Stimulated activated memory B cell treated with anti-CD40 and anti-IgM and Interleukin-4, amounts not matched to agents 10 μg/mL and 1 μg/mL and 100 μg/mL, for 72 hours (primary cell): ENCODE measurements around the gene ZNF559.
A peak's percentile ranks its signal among the peaks of the same experiment; 100 is the strongest.
"Not testable (repeated sequence)": the region's sequence is repeated elsewhere in the genome, so short reads cannot be mapped to it uniquely, and the experiment has no call there.

Experiments
- ATAC-seq: fragments of 150-1000 bp; cut with Tn5 transposase; 2 replicates; pipeline ENCODE4 v1.10.0; 2021
- H3K27ac Mint-ChIP-seq: one replicate; pipeline ENCODE4 v1.8.0; 2022; ENCODE audit warnings: mild to moderate bottlenecking, mixed read lengths
- H3K27me3 Mint-ChIP-seq: one replicate; pipeline ENCODE4 v1.8.0; 2022; ENCODE audit warnings: mixed read lengths
- H3K36me3 Mint-ChIP-seq: one replicate; pipeline ENCODE4 v1.8.0; 2022; ENCODE audit warnings: mixed read lengths
- H3K4me1 Mint-ChIP-seq: one replicate; pipeline ENCODE4 v1.8.0; 2022; ENCODE audit warnings: mixed read lengths
- H3K4me3 Mint-ChIP-seq: one replicate; pipeline ENCODE4 v1.8.0; 2022; ENCODE audit warnings: mild to moderate bottlenecking, moderate library complexity, mixed read lengths
- H3K9me3 Mint-ChIP-seq: one replicate; pipeline ENCODE4 v1.8.0; 2022; ENCODE audit warnings: mixed read lengths

The ZNF559 gene

DNA sequence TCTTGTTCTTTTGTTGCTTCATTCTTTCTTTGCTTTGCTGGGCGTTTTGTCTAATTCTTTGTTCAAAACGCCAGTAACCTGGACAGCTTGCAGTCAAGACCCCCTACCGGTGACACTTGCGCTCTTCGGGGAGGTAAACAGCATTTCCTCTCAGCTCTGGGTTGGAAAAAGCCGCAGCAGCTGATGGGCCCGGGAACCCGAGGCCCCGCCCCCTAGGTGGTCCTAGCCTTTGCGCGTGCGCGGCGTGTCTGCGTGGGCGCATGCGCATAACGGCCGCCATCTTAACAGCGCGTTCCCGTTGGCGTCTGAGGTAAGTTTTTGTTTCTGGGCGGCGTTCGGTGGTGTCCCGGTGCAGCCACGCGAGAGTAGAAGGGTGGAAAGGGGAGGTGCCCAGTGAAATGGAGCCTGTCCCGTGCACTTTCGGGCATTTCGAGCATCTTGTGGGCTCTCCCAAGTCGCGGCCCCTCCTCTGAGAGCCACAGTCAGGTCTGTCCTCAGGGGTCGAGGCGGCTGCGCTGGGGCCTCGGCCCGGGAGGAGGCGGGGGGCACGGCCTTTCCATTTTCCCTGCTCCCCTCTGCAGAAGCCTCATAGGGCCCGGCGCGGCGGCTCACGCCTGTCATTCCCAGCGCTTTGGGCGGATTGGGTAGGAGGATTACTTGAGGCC is at the start of gene ZNF559:
Gene ZNF559, plus strand, starts transcription at position 261 of the 665 bp plus-strand sequence. CDS start 14,371 bp downstream, outside the sequence.
- peaks cover 36% of the 10 kb centered on the region for H3K36me3 Mint-ChIP-seq

DNA sequence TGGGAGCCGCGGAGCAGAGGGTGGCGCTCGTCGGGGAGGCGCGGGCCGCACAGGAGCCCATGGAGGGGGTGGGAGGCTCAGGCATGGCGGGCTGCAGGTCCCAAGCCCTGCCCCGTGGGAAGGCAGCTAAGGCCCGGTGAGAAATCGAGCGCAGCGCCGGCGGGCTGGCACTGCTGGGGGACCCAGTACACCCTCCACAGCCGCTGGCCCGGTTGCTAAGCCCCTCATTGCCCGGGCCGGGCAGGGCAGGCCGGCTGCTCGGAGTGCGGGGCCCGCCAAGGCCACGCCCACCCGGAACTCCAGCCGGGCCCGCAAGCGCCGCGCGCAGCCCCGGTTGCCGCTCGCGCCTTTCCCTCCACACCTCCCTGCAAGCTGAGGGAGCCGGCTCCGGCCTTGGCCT is 40.5 kb upstream of the ZNF559 start:
- H3K4me1 Mint-ChIP-seq, H3K27ac Mint-ChIP-seq, H3K36me3 Mint-ChIP-seq, ATAC-seq: not testable (repeated sequence)
- peak overlapping the region; percentile 61 for H3K4me3 Mint-ChIP-seq
- peaks cover 32% of the 10 kb centered on the region for H3K9me3 Mint-ChIP-seq
- H3K27me3 Mint-ChIP-seq: peaks cover 18% of the 10 kb centered on the region

More for the DNA sequence above, at the start of gene ZNF559:
- Mint-ChIP-seq H3K27ac (peak within 1 kb of the TSS; percentile 91), H3K9me3 (peaks cover 13% of the 10 kb centered on the region), H3K27me3 (no peaks in the 10 kb centered on the region), H3K4me1 (peaks cover 19% of the 10 kb centered on the region), H3K4me3 (peak within 1 kb of the TSS; percentile 91)
- ATAC-seq: peak; percentile 99

DNA sequence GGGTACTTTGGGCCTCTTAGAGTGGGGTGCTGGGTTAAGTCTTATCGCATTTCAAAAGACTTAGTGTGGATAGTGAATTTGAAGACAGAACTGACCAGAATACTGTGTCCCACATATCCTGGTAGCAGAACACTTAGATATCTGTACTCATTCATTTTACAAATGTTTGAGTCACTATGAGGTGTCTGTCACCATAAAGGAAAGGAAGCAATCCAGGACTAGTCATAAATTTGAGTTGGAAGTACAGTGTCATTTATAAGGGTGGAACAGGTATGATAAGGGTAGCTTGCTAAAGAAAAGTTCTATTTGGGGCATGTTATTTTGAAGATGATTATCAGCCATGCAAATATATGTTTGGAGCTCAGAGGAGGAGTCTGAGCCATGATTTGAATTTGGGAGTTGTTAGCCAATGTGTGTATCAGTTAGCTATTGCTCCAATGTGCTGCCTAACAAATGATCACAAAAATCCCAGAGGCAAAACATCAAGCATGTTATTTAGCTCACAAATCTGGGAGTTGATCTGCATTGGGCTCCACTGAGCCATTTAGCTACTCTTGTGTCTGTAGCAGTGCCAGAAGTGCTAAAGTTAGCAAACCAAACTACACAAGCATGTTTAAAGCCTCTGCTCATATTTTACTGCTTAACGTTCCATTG is 34.6 kb upstream of the ZNF559 start:
- H3K27me3 Mint-ChIP-seq: no peaks in the 10 kb centered on the region
- peaks cover 24% of the 10 kb centered on the region for H3K9me3 Mint-ChIP-seq
- H3K36me3 Mint-ChIP-seq: peaks cover 56% of the 10 kb centered on the region
- no peak for ATAC-seq
- no peak overlapping the region for H3K4me3 Mint-ChIP-seq
- H3K4me1 Mint-ChIP-seq: no peaks in the 10 kb centered on the region
- no peak overlapping the region for H3K27ac Mint-ChIP-seq

DNA sequence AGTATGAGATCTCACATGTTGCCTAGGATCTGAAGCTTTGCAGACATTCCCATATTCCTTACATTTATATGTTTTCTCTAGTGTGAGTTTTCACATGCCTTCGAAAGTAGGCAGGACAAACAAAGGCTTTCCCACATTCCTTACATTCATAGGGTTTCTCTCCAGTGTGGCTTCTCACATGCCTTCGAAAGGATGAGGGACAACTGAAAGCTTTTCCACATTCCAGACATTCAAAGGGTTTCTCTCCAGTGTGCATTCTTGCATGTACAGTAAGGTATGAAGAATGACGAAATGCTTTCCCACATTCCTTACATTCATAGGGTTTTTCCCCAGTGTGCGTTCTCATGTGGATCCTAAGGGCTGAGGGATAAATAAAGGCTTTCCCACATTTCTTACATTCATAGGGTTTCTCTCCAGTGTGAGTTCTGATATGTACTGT is 28.5 kb upstream of the ZNF559 start:
- no peaks in the 10 kb centered on the region for H3K27me3 Mint-ChIP-seq
- no peaks in the 10 kb centered on the region for H3K4me1 Mint-ChIP-seq
- no peak overlapping the region for H3K27ac Mint-ChIP-seq
- no peak for ATAC-seq
- no peak overlapping the region for H3K4me3 Mint-ChIP-seq
- H3K36me3 Mint-ChIP-seq: peaks cover 94% of the 10 kb centered on the region
- H3K9me3 Mint-ChIP-seq: peaks cover 35% of the 10 kb centered on the region

DNA sequence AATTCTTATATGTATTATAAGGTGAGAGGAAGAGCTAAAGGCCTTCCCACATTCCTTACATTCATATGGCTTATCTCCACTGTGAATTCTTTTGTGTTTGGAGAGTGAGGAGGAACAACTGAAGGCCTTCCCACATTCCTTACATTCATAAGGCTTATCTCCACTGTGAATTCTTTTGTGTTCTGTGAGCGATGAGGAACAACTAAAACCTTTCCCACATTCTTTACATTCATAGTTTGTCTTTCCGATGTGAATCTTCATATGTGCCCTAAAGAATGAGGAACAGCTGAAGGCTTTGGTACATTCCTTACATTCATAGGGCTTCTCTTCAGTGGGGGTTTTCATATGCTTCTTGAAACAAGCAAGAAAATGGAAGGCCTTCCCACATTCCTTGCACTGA is 27.6 kb upstream of the ZNF559 start:
- H3K27me3 Mint-ChIP-seq: no peaks in the 10 kb centered on the region
- H3K36me3 Mint-ChIP-seq: peaks cover 98% of the 10 kb centered on the region
- ATAC-seq: no peak
- H3K4me3 Mint-ChIP-seq: no peak overlapping the region
- H3K9me3 Mint-ChIP-seq: peaks cover 42% of the 10 kb centered on the region
- no peak overlapping the region for H3K27ac Mint-ChIP-seq
- H3K4me1 Mint-ChIP-seq: no peaks in the 10 kb centered on the region

DNA sequence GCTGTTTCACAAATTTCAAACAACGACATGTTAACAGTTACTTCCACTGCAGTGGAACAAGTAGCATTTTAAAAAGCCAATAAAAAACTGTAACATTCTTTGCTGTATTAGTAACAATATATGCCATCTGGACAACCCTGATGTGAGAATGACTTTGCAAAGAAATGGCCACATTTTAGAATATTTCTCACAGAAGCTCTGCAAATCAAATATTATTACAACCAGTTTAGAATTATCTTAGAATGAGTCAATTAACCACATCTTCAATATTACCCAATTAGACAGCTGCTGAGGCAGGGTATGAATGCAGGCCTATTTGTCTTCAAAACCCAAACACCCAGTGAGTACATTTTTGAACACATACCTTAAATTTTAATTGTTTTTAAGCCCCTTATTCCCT is 17.5 kb upstream of the ZNF559 start:
- no peak for ATAC-seq
- H3K36me3 Mint-ChIP-seq: peaks cover 50% of the 10 kb centered on the region
- H3K27me3 Mint-ChIP-seq: no peaks in the 10 kb centered on the region
- peaks cover 11% of the 10 kb centered on the region for H3K4me1 Mint-ChIP-seq
- H3K9me3 Mint-ChIP-seq: peaks cover 10% of the 10 kb centered on the region
- no peak overlapping the region for H3K4me3 Mint-ChIP-seq
- no peak overlapping the region for H3K27ac Mint-ChIP-seq

DNA sequence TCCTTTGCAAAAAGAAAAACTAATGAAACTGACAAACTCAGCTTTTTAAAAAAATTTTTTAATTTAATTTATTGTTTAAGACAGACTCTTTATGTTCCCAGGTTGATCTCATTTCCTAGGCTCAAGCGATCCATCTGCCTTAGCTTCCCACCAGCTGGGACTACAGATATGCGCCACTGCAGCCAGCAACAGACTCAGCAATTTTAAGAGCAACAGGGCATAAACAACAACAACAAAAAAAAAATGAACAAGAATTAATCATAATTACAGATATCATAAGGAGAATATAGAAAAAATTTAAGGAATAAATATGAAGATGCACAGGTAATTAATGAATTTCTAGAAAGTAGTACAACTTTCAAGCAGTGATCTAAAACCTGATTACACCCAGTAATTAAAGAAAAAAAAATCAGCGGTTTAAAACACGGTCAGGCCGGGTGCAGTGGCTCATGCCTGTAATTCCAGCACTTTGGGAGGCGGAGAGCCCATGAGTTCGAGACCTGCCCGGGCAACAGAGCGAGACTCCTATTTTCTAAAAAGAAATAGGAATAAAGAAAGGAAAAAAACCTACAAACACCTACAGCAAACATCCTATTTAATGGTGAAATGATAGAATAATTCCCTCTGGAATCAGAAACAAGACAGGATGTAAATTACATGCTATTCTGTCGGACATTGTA is 15.7 kb upstream of the ZNF559 start:
- ATAC-seq: no peak
- H3K9me3 Mint-ChIP-seq: peaks cover 10% of the 10 kb centered on the region
- H3K27ac Mint-ChIP-seq: peak overlapping the region; percentile 80
- H3K4me1 Mint-ChIP-seq: peaks cover 11% of the 10 kb centered on the region
- no peaks in the 10 kb centered on the region for H3K27me3 Mint-ChIP-seq
- peaks cover 32% of the 10 kb centered on the region for H3K36me3 Mint-ChIP-seq
- peak overlapping the region; percentile 81 for H3K4me3 Mint-ChIP-seq

DNA sequence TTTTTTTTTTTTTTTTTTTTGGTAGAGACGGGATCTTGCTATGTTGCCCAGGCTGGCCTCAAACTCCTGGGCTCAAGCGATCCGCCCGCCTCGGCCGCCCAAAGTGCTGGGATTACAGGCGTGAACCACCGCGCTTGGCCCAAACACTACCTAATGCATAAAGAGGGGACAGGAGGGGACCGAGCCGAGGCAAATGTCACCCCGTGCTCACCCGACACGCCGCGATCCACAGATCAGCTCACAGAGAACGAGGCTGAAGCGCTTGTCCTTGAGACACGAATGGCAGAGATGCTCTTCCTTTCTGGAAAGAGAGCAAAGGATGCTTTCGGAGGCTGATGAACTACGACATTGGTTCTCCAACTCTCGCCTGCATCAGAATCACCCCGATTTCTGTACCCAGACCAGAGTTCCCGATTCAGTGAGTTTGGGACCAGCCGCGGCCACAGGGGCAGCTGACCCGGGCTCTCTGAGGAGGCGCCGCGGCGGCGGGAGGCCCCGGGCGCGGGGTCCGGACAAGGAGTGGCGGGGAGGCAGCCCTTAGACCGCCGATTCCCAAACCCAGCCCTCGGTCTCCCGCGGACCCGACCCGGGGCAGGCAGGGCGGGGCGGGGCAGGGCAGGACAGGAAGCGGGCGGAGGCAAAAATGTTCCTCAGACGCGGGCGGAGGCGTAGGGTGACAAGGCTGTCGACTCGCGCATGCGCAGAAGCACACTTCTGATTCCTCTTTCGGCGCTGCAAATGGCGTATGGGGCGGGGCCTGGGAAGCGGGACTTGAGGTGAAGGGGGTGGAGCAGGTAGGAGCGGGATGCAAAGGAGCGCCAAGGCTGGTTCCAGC is 14.6 kb upstream of the ZNF559 start, which contains the start of gene ZNF699:
Gene ZNF699, minus strand, starts transcription at position 700 of the 835 bp plus-strand sequence. CDS start 4,719 bp downstream, outside the sequence.
- H3K27ac Mint-ChIP-seq: peak within 1 kb of the TSS; percentile 80
- peak; percentile 97 for ATAC-seq
- H3K27me3 Mint-ChIP-seq: no peaks in the 10 kb centered on the region
- peaks cover 21% of the 10 kb centered on the region for H3K36me3 Mint-ChIP-seq
- H3K4me1 Mint-ChIP-seq: peaks cover 11% of the 10 kb centered on the region
- H3K4me3 Mint-ChIP-seq: peak within 1 kb of the TSS; percentile 81
- peaks cover 10% of the 10 kb centered on the region for H3K9me3 Mint-ChIP-seq

DNA sequence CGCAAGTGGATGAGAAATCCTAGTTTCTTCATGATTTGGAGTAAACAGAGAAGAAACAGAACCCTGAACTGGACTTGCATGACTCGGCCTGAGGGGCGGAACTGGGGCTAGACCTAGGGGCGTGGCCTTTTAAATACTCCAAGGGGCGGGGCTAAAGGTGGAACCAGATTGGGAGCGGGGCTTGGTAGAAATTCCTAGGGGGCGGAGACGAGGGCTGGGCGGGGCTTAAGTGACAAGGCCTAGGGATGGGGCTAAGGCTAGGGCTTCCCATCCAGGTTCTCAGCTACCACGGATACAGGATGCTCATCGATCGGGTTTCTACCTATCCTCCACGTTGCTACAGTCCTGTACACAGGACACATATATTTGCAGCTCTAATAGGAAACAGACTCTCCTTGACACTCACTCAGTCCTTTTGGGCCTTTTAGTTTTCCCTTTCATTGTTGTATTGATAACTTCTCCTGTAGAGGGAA is 14.0 kb upstream of the ZNF559 start:
- ATAC-seq: peak; percentile 87
- H3K27ac Mint-ChIP-seq: peak overlapping the region; percentile 80
- H3K36me3 Mint-ChIP-seq: peaks cover 16% of the 10 kb centered on the region
- H3K27me3 Mint-ChIP-seq: no peaks in the 10 kb centered on the region
- H3K4me3 Mint-ChIP-seq: peak overlapping the region; percentile 81
- peaks cover 10% of the 10 kb centered on the region for H3K9me3 Mint-ChIP-seq
- peaks cover 11% of the 10 kb centered on the region for H3K4me1 Mint-ChIP-seq

DNA sequence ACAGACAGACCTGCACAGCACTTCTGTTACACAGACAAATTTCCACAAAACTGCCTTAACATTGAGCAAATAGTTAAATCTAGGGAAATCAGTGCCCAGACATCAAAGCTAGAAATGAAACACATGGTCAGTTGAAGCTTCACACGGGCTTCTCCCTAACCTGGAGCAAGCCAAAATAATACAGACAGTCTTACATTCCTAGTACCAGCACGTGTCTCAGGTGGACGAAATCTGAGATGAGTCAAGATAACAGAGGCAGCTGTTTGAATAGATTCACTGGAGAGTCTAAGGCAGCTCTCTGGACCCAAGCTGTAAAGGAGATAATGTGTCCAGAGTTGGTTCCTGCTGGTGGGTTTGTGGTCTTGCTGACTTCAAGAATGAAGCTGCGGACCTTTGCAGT is 10.2 kb upstream of the ZNF559 start:
- no peak for ATAC-seq
- Mint-ChIP-seq H3K27ac (no peak overlapping the region), H3K36me3 (peaks cover 13% of the 10 kb centered on the region), H3K27me3 (no peaks in the 10 kb centered on the region), H3K9me3 (peaks cover 22% of the 10 kb centered on the region), H3K4me1 (peaks cover 1% of the 10 kb centered on the region), H3K4me3 (no peak overlapping the region)

DNA sequence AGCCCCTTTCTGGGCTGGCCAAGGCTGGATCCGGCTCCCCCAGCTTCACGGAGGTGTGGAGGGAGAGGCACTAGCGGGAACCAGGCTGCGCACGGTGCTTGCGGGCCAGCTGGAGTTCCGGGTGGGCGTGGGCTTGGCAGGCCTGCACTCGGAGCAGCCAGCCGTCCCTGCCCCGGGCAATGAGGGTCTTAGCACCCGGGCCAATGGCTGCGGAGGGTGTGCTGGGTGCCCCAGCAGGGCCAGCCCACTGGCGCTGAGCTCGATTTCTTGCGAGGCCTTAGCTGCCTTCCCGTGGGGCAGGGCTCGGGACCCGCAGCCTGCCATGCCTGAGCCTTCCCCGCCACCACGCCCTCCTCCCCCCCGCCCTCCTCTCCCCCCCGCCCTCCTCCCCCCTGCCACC is 2.6 kb upstream of the ZNF559 start:
- H3K4me3 Mint-ChIP-seq: no peak overlapping the region
- H3K36me3 Mint-ChIP-seq: peaks cover 15% of the 10 kb centered on the region
- no peaks in the 10 kb centered on the region for H3K27me3 Mint-ChIP-seq
- H3K4me1 Mint-ChIP-seq: peaks cover 19% of the 10 kb centered on the region
- no peak for ATAC-seq
- H3K27ac Mint-ChIP-seq: no peak overlapping the region
- peaks cover 10% of the 10 kb centered on the region for H3K9me3 Mint-ChIP-seq

DNA sequence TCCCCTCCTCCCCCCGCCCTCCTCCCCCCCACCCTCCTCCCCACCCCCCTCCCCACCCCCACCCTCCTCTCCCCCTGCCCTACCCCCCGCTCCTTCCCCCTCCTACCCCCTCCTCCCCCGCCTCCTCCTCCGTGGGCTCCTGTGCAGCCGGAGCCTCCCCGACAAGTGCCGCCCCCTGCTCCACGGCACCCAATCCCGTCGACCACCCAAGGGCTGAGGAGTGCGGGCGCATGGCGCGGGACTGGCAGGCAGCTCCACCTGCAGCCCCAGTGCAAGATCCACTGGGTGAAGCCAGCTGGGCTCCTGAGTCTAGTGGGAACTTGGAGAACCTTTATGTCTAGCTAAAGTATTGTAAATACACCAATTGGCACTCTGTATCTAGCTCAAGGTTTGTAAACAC is 2.2 kb upstream of the ZNF559 start:
- Mint-ChIP-seq H3K36me3 (peaks cover 15% of the 10 kb centered on the region), H3K4me1 (peaks cover 19% of the 10 kb centered on the region), H3K9me3 (peaks cover 10% of the 10 kb centered on the region)
- not testable (repeated sequence) for H3K27me3 Mint-ChIP-seq, H3K4me3 Mint-ChIP-seq, H3K27ac Mint-ChIP-seq, ATAC-seq

DNA sequence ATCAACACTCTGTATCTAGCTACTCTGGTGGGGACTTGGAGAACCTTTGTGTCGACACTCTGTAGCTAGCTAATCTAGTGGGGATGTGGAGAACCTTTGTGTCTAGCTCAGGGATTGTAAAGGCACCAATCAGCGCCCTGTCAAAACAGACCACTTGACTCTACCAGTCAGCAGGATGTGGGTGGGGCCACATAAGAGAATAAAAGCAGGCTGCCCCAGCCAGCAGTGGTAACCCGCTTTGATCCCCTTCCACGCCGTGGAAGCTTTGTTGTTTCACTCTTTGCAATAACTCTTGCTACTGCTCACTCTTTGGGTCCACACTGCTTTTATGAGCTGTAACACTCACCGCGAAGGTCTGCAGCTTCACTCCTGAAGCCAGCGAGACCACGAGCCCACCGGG is 1.8 kb upstream of the ZNF559 start:
- H3K4me1 Mint-ChIP-seq: peaks cover 19% of the 10 kb centered on the region
- H3K9me3 Mint-ChIP-seq: peaks cover 10% of the 10 kb centered on the region
- not testable (repeated sequence) for ATAC-seq, H3K27me3 Mint-ChIP-seq, H3K4me3 Mint-ChIP-seq, H3K27ac Mint-ChIP-seq
- H3K36me3 Mint-ChIP-seq: peaks cover 19% of the 10 kb centered on the region

DNA sequence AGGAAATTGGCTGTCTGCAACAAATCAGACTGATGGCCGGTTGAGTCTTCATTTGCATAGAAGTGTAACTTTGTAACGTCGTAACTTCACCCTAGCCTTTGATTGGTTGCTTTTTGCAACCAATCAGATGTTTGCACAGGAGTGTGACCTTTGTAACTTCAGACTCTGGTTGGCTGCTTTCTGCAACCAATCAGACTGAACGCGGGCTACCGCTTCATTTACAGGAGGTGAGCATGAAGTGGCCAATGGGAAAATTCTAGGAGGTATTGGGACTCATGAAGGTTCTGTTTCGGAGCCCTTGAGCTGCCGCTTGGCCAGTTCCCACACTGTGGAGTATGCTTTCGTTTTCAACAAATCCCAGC is 441 bp upstream of the ZNF559 start:
- peak overlapping the region; percentile 91 for H3K27ac Mint-ChIP-seq
- H3K4me3 Mint-ChIP-seq: peak overlapping the region; percentile 91
- peaks cover 33% of the 10 kb centered on the region for H3K36me3 Mint-ChIP-seq
- H3K9me3 Mint-ChIP-seq: peaks cover 13% of the 10 kb centered on the region
- H3K4me1 Mint-ChIP-seq: peaks cover 19% of the 10 kb centered on the region
- H3K27me3 Mint-ChIP-seq: no peaks in the 10 kb centered on the region
- ATAC-seq: peak; percentile 80

DNA sequence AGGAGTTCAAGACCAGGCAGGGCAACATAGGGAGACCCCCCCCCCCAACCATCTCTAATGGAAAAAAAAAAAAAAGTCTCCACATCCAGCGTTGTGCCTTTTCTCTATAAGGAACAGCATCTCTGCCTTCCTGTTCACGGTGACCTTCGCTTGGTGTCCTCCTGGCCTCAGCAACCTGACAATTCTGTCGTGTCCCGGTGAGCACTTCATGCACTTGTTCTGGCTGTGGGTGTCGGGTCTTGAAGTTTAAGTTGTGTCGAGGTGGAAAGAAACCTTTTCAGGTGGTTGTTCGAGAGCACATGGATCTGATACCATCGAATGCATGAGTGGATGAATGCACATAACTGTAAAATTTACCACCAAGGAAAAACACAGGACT is 594 bp downstream of the ZNF559 start:
- Mint-ChIP-seq H3K27me3 (no peaks in the 10 kb centered on the region), H3K4me3 (peak overlapping the region; percentile 91), H3K9me3 (peaks cover 13% of the 10 kb centered on the region), H3K36me3 (peaks cover 39% of the 10 kb centered on the region), H3K27ac (peak overlapping the region; percentile 91), H3K4me1 (peaks cover 19% of the 10 kb centered on the region)
- no peak for ATAC-seq
